HepG2 (cell line): ENCODE results near the gene CLUH. TPM values are rescaled to one million over a fixed set of nuclear protein-coding genes. Genes with fewer than 3 reads are reported as not detected.
A peak's percentile ranks its signal among the peaks of the same experiment; 100 is the strongest.

Experiments
- ATF3 ChIP-seq: sonication (generic); formaldehyde crosslinking; IDR thresholded peaks from 2 replicates; pipeline ENCODE4 v1.4.0; 2020; ENCODE audit warnings: missing genetic modification reagents
- ETV6 ChIP-seq: sonication (generic); formaldehyde crosslinking; conservative IDR thresholded peaks from 2 replicates; pipeline ENCODE4 v1.4.0; 2020; ENCODE audit warnings: missing genetic modification reagents
- HOXA5 ChIP-seq: sonication (generic); formaldehyde crosslinking; IDR thresholded peaks from 2 replicates; pipeline ENCODE4 v1.4.0; 2020; ENCODE audit warnings: missing genetic modification reagents
- IRF2 ChIP-seq: IDR thresholded peaks from 2 replicates; pipeline ENCODE4 v1.6.1; 2018; ENCODE audit warnings: missing genetic modification reagents, missing compliant biosample characterization
- MIER3 ChIP-seq: IDR thresholded peaks from 2 replicates; pipeline ENCODE4 v1.6.1; 2016; ENCODE audit warnings: missing compliant biosample characterization, borderline replicate concordance
- MNT ChIP-seq: fragments of 450-650 bp; IDR thresholded peaks from 2 replicates; pipeline ENCODE4 v1.6.1; 2016
- MZF1 ChIP-seq: sonication (generic); formaldehyde crosslinking; IDR thresholded peaks from 2 replicates; pipeline ENCODE4 v1.8.1; 2023; ENCODE audit warnings: mild to moderate bottlenecking, missing genetic modification reagents, borderline replicate concordance
- PRDM10 ChIP-seq: sonication (generic); formaldehyde crosslinking; IDR thresholded peaks from 2 replicates; pipeline ENCODE4 v1.4.0; 2020; ENCODE audit warnings: low read depth, missing genetic modification reagents
- REPIN1 ChIP-seq: sonication (generic); formaldehyde crosslinking; IDR thresholded peaks from 2 replicates; pipeline ENCODE4 v1.8.0; 2022; ENCODE audit warnings: missing genetic modification reagents, low read depth, mild to moderate bottlenecking, borderline replicate concordance
- STAT6 ChIP-seq: sonication (generic); formaldehyde crosslinking; IDR thresholded peaks from 2 replicates; pipeline ENCODE4 v1.4.0; 2020; ENCODE audit warnings: missing genetic modification reagents, mild to moderate bottlenecking, borderline replicate concordance
- YEATS2 ChIP-seq: sonication (generic); formaldehyde crosslinking; IDR thresholded peaks from 2 replicates; pipeline ENCODE4 v1.4.0; 2020; ENCODE audit warnings: missing genetic modification reagents, borderline replicate concordance
- ZC3H13 ChIP-seq: sonication (generic); formaldehyde crosslinking; IDR thresholded peaks from 2 replicates; pipeline ENCODE4 v1.8.1; 2023; ENCODE audit warnings: mild to moderate bottlenecking, missing genetic modification reagents, moderate library complexity
- ZNF496 ChIP-seq: sonication (generic); formaldehyde crosslinking; IDR thresholded peaks from 2 replicates; pipeline ENCODE4 v1.8.1; 2023; ENCODE audit warnings: mild to moderate bottlenecking, moderate library complexity, missing genetic modification reagents; ENCODE audit not compliant: insufficient replicate concordance
- ZNF572 ChIP-seq: sonication (generic); formaldehyde crosslinking; IDR thresholded peaks from 2 replicates; pipeline ENCODE4 v1.5.1; 2020; ENCODE audit warnings: mild to moderate bottlenecking, missing genetic modification reagents
- ZNF772 ChIP-seq: sonication (generic); formaldehyde crosslinking; IDR thresholded peaks from 2 replicates; pipeline ENCODE4 v1.5.0; 2020; ENCODE audit warnings: mild to moderate bottlenecking, missing genetic modification reagents
- ZNF782 ChIP-seq: sonication (generic); formaldehyde crosslinking; IDR thresholded peaks from 2 replicates; pipeline ENCODE4 v1.4.0; 2020; ENCODE audit warnings: missing genetic modification reagents, mild to moderate bottlenecking, borderline replicate concordance
- polyA plus RNA-seq, 8 experiments: library from polyadenylated mRNA; depleted of rRNA in 3 of 8; stranded (reverse) in 7 of 8; unstranded in 1 of 8; fragments of >200 nt; fragmentation: Illumina TruSeq in 4 of 8; extraction: Trizol in 4 of 8; gene quantifications; 2 replicates each; pipeline versions ENCODE4 v1.2.1 to v1.2.3, GENCODE V29; 2011 to 2016; ENCODE audit warnings: low read depth in 4 of 8, missing spikeins in 1 of 8, mixed read lengths in 1 of 8; ENCODE audit not compliant: insufficient read depth in 1 of 8
- total RNA-seq, 5 experiments: library from RNA; depleted of rRNA; stranded (reverse); fragments of >200 nt; fragmentation: Illumina TruSeq; extraction: Trizol; gene quantifications; 2 replicates each; pipeline ENCODE4 v1.2.3, GENCODE V29; 2016; ENCODE audit warnings: low read depth in 1 of 5
- TF ChIP-seq, protein P1 (sequence below): sonication (generic); formaldehyde crosslinking; IDR thresholded peaks from 2 replicates; pipeline ENCODE4 v1.8.0; 2022; ENCODE audit warnings: low read depth, missing genetic modification reagents

Gene CLUH
- total and polyA plus RNA-seq, 2 of the 13 experiments (the other 11 are each of a cell fraction or from before 2014, with no cell fraction given), result 30.9 to 60.5 TPM

GRCh38 chr17:2711608-2712299, at the start of gene CLUH (continued):
- TF ChIP-seq MNT (peak; percentile 42; the same call in 1 of the 2 replicates), MIER3 (CRISPR knock-in tag) (peak; percentile 56; the same call in 1 of the 2 replicates), ZC3H13 (peak; percentile 80), HOXA5 (CRISPR knock-in tag) (0 out of 2 replicates have a peak, but pooled peaks have one; percentile 39), ZNF772 (CRISPR knock-in tag) (peak; percentile 82; the same call in 1 of the 2 replicates), REPIN1 (CRISPR knock-in tag) (peak; percentile 76), ZNF496 (CRISPR knock-in tag) (no peak), STAT6 (CRISPR knock-in tag) (no peak), MZF1 (CRISPR knock-in tag) (no peak), ATF3 (CRISPR knock-in tag) (peak; percentile 63), YEATS2 (CRISPR knock-in tag) (peak; percentile 91), IRF2 (CRISPR knock-in tag) (peak; percentile 76), ZNF782 (CRISPR knock-in tag) (peak; percentile 87; the same call in 1 of the 2 replicates), ETV6 (CRISPR knock-in tag) (no peak), ZNF572 (0 out of 2 replicates have a peak, but pooled peaks have one; percentile 29), PRDM10 (CRISPR knock-in tag) (peak; percentile 68; the same call in 1 of the 2 replicates)
- TF ChIP-seq, protein P1, sequence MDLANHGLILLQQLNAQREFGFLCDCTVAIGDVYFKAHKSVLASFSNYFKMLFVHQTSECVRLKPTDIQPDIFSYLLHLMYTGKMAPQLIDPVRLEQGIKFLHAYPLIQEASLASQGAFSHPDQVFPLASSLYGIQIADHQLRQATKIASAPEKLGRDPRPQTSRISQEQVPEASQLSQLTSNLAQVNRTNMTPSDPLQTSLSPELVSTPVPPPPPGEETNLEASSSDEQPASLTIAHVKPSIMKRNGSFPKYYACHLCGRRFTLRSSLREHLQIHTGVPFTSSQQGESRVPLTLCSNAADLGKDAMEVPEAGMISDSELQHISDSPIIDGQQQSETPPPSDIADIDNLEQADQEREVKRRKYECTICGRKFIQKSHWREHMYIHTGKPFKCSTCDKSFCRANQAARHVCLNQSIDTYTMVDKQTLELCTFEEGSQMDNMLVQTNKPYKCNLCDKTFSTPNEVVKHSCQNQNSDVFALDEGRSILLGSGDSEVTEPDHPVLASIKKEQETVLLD (CRISPR knock-in tag), result peak; percentile 81; the same call in 1 of the 2 replicates
